Measurements from ENCODE around the gene TTLL5.
A peak's percentile ranks its signal among the peaks of the same experiment; 100 is the strongest.

Gene TTLL5

DNA sequence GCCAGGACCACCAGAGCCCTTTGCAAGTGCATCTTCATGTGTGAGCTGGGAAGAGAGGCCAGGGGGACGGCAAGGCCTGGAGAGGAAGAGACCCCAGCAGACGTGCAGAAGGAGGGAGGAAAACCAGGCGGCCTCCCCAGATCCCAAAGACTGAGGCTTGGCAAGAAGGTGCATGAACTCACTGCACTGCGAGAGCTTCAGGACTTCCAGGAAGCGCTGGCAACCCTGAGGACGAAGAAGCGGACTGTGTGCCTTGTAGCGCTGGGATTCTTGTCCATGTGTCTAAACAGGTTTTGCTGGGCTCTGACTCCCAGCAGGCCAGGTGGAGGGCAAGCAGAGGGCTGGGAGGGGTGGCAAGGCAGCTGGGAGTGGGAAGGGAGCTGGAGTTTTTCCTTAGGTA is 319.8 kb downstream of the TTLL5 start:
- Histone ChIP-seq H3K9ac (ENCODE audit: low read length) (no peak overlapping the region), H3K36me3 (ENCODE audit: low read length) (no peaks in the 10 kb centered on the region), H3K9me2 (replicated peaks; ENCODE audit: insufficient read depth, low read length) (no peaks in the 10 kb centered on the region), H4K20me1 (ENCODE audit: low read depth, low read length) (no peaks in the 10 kb centered on the region), H3K4me3 (ENCODE audit: insufficient read depth, low read length, poor library complexity, severe bottlenecking) (no peak overlapping the region), H2AFZ (ENCODE audit: low read depth, low read length, severe bottlenecking) (no peak overlapping the region), H3K27ac (ENCODE audit: low read depth, low read length) (no peak overlapping the region), H3K27me3 (ENCODE audit: low read length) (no peaks in the 10 kb centered on the region), H3K4me2 (ENCODE audit: low read depth, low read length, poor library complexity, severe bottlenecking) (no peak overlapping the region), H3F3A (ENCODE audit: insufficient read depth) (no peaks in the 10 kb centered on the region), H3K9me3 (ENCODE audit: insufficient read depth, low read length) (no peaks in the 10 kb centered on the region), H3K79me2 (ENCODE audit: insufficient read depth, low read length) (no peaks in the 10 kb centered on the region)
- TF ChIP-seq EZH2phosphoT487 (conservative IDR thresholded peaks at IDR 0.05; ENCODE audit: low read length) = no peak
- TF ChIP-seq, protein P1, sequence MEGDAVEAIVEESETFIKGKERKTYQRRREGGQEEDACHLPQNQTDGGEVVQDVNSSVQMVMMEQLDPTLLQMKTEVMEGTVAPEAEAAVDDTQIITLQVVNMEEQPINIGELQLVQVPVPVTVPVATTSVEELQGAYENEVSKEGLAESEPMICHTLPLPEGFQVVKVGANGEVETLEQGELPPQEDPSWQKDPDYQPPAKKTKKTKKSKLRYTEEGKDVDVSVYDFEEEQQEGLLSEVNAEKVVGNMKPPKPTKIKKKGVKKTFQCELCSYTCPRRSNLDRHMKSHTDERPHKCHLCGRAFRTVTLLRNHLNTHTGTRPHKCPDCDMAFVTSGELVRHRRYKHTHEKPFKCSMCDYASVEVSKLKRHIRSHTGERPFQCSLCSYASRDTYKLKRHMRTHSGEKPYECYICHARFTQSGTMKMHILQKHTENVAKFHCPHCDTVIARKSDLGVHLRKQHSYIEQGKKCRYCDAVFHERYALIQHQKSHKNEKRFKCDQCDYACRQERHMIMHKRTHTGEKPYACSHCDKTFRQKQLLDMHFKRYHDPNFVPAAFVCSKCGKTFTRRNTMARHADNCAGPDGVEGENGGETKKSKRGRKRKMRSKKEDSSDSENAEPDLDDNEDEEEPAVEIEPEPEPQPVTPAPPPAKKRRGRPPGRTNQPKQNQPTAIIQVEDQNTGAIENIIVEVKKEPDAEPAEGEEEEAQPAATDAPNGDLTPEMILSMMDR (IDR thresholded peaks at IDR 0.05; ENCODE audit: insufficient read depth, low read length, poor library complexity, severe bottlenecking) = no peak

DNA sequence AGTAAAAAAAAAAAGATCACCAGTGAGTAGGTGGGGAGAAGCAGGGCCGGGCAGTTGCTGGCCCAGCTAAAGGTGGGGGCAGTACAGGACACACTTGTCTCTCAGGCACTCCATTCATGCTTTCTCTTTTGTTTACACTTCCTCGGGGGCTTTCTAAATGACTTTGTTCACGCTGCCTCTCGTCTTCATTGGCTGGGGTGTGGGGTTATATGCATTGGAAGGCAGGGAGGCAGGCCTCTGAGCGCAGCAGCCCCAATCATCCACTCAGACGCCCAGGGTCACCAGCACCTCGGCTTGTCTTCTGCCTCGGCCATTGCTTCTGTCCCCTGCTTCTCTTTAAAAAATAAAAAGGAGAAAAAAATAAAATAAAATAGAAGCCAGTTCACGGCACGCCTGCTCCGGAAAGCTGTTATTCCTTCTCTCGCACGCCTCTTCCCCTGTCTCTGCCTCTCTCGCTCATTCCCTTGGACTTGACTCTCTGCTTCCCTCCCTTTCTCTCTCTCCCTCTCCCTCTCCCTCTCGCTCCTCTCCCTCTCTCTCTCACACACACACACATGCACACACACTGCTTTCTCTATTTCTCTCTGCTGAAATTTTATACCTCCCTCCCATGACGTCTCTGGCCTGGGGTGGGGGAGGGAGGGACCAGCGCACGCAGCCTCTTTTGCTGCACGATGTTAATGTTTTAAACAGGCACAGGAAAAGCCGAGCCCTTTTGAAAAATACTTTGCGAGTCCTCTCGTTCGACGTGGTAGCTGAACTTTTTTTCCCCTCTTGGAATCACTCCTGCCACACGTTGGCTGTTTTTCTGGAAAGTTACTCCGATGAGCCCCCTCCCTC is 320.6 kb downstream of the TTLL5 start, which contains the start of gene TGFB3:
TGFB3 (minus strand) TSS at position 570 of the 840 bp plus-strand sequence. CDS start 1,102 bp downstream, outside the sequence.
- no peaks in the 10 kb centered on the region for H4K20me1 ChIP-seq (ENCODE audit: low read depth, low read length)
- peak within 1 kb of the TSS; percentile 95 for H2AFZ ChIP-seq (ENCODE audit: low read depth, low read length, severe bottlenecking)
- H3K9me2 ChIP-seq (replicated peaks; ENCODE audit: insufficient read depth, low read length) = no peaks in the 10 kb centered on the region
- H3K4me2 ChIP-seq (ENCODE audit: low read depth, low read length, poor library complexity, severe bottlenecking) = peak within 1 kb of the TSS; percentile 92
- peak within 1 kb of the TSS; percentile 61 for H3K9ac ChIP-seq (ENCODE audit: low read length)
- H3K36me3 ChIP-seq (ENCODE audit: low read length) = no peaks in the 10 kb centered on the region
- H3K79me2 ChIP-seq (ENCODE audit: insufficient read depth, low read length) = no peaks in the 10 kb centered on the region
- no peak for TF ChIP-seq EZH2phosphoT487 (conservative IDR thresholded peaks at IDR 0.05; ENCODE audit: low read length)
- TF ChIP-seq, protein P1 (IDR thresholded peaks at IDR 0.05; ENCODE audit: insufficient read depth, low read length, poor library complexity, severe bottlenecking) = no peak
- no peaks in the 10 kb centered on the region for H3K9me3 ChIP-seq (ENCODE audit: insufficient read depth, low read length)
- H3K27ac ChIP-seq (ENCODE audit: low read depth, low read length) = no peak within 1 kb of the TSS
- H3K27me3 ChIP-seq (ENCODE audit: low read length) = no peaks in the 10 kb centered on the region
- no peaks in the 10 kb centered on the region for H3F3A ChIP-seq (ENCODE audit: insufficient read depth)
- peak within 1 kb of the TSS; percentile 87 for H3K4me3 ChIP-seq (ENCODE audit: insufficient read depth, low read length, poor library complexity, severe bottlenecking)

DNA sequence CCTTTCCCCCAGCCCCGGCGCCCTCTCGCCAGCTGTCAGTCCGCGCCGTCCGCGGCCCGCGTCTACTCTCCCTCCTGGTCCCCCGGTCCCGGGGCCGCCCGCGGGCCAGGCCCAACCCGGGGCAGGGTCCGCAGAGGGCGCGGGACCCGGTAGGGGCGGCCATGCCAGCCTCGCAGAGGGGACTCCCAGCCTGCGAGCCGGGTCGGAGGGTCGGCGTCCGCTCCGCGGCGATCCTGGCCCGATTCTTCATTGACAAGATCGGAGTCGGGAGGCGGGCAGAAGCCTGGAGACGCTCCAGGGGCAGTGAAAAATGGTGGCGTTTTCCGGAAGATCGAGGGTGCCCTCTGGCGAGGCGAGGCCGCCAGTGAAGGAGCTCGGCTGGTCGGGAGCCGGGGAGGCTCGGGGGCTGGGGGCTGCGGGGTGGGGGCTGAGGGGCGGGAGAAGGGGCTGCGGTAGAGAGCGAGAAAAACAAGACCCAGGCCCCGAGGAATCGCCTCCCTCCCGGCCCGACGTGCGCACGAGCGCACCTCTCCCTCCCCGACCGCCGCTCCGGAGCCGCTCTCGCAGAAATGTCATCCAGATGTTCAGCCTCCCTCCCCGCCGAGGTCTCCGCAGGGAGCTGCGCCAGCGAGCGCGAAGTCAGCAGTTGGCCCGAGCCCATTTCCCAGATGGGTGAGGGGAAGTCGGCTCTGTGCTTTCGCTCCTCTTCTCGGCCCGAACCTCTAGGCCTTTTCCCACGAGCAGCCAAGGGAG is 321.4 kb downstream of the TTLL5 start:
- no peaks in the 10 kb centered on the region for H3K9me3 ChIP-seq (ENCODE audit: insufficient read depth, low read length)
- H3K36me3 ChIP-seq (ENCODE audit: low read length) = no peaks in the 10 kb centered on the region
- no peaks in the 10 kb centered on the region for H3K79me2 ChIP-seq (ENCODE audit: insufficient read depth, low read length)
- peak overlapping the region; percentile 92 for H3K4me2 ChIP-seq (ENCODE audit: low read depth, low read length, poor library complexity, severe bottlenecking)
- H3K27me3 ChIP-seq (ENCODE audit: low read length) = no peaks in the 10 kb centered on the region
- H3K4me3 ChIP-seq (ENCODE audit: insufficient read depth, low read length, poor library complexity, severe bottlenecking) = peak overlapping the region; percentile 87
- TF ChIP-seq EZH2phosphoT487 (conservative IDR thresholded peaks at IDR 0.05; ENCODE audit: low read length) = no peak
- TF ChIP-seq, protein P1 (IDR thresholded peaks at IDR 0.05; ENCODE audit: insufficient read depth, low read length, poor library complexity, severe bottlenecking) = peak; percentile 16
- peak overlapping the region; percentile 61 for H3K9ac ChIP-seq (ENCODE audit: low read length)
- H3F3A ChIP-seq (ENCODE audit: insufficient read depth) = no peaks in the 10 kb centered on the region
- H2AFZ ChIP-seq (ENCODE audit: low read depth, low read length, severe bottlenecking) = peak overlapping the region; percentile 95
- H4K20me1 ChIP-seq (ENCODE audit: low read depth, low read length) = no peaks in the 10 kb centered on the region
- H3K9me2 ChIP-seq (replicated peaks; ENCODE audit: insufficient read depth, low read length) = no peaks in the 10 kb centered on the region
- H3K27ac ChIP-seq (ENCODE audit: low read depth, low read length) = no peak overlapping the region

Data from SU-DHL-6 (cell line).